GM12873 (cell line): ENCODE data around the gene CRHR2.

Experiments used
- TF ChIP-seq, protein P1 (sequence below): IDR thresholded peaks from 2 replicates; pipeline ENCODE4 v1.5.1; 2012; ENCODE audit warnings: low read depth, mild to moderate bottlenecking, moderate library complexity, low read length, control low read depth; ENCODE audit not compliant: insufficient read depth; ENCODE audit errors: missing control alignments

CRHR2 gene

DNA sequence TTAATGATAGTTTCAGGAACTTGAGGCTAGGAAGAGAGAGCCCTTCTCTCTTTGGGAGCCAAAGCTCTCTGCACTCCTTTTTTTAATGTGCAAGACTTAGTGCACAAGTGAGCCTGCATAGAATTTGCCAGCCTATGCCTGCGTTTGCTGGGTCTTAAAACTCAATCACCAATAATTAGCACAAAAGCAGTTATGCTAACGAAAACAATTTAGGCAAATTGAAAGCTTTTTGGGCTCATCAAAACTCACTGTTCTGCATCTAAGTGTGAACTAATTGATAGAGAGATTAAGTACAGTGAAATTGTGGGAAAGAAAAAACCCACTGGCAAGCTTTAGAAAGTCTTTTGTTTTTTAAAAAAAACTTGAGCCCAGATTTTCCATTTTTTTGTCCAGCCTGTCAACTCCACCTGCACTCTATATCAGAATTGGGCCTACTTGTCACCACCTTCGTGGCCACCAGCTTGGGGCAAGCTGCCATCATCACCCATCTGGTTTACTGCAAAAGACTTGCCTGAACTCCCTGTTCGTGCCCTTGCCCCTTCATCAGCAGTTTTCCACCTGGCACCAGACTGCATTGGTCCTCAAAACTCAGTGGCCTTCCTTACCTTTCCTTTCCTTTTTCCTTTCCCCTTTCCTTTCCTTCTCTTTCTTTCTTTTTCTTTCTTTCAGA is 37.8 kb downstream of the CRHR2 start:
- TF ChIP-seq, protein P1, sequence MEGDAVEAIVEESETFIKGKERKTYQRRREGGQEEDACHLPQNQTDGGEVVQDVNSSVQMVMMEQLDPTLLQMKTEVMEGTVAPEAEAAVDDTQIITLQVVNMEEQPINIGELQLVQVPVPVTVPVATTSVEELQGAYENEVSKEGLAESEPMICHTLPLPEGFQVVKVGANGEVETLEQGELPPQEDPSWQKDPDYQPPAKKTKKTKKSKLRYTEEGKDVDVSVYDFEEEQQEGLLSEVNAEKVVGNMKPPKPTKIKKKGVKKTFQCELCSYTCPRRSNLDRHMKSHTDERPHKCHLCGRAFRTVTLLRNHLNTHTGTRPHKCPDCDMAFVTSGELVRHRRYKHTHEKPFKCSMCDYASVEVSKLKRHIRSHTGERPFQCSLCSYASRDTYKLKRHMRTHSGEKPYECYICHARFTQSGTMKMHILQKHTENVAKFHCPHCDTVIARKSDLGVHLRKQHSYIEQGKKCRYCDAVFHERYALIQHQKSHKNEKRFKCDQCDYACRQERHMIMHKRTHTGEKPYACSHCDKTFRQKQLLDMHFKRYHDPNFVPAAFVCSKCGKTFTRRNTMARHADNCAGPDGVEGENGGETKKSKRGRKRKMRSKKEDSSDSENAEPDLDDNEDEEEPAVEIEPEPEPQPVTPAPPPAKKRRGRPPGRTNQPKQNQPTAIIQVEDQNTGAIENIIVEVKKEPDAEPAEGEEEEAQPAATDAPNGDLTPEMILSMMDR: no peak

DNA sequence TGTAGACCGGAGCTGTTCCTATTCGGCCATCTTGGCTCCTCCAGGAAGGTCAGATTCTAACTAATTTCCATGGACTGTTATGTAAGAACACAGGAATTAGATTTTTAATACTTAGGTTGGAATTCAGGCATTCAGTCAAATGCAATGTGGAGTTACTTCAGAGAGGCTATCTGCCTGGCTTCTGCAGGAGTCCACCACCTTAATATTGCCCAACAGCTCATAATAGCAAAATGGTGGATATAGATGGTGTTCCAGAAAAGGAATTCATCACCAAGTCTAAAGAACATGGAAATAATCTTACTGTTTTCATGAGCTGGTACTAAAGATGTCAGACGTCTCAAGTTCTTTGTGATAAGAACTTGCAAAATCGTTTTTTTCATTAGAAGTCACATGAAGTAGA is 39.5 kb downstream of the CRHR2 start:
- TF ChIP-seq, protein P1: no peak

GRCh38 chr7:30635798-30636197 is 46.5 kb downstream of the CRHR2 start:
- TF ChIP-seq, protein P1: no peak

DNA sequence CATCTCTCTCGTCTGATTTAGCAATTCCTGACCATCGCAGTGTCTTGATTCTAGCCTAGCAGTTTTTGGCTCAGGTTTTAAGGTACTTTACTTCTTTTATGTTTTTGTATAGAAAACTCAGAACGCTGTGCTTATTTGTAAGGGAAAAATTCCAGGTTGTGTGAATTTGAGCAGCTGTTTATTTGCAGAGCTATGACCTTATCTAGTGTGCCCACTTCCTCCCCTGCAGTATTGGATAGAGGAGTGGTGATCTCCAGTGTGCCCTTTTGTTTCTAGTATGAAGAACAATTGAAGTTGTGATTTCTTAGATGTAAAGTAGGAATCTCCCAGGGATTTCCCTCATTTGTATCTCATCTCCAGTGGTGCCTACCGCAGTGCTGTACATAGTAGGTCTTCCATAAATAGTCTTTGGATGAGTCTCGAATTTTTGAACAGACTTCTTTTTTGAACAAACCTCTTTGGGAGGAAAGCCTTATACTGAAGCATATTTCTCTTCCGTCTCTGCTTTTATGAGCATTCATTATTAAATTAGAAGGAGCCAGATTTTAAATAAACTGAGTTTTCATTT is 47.5 kb downstream of the CRHR2 start:
- TF ChIP-seq, protein P1: no peak

- TF ChIP-seq, protein P1: no peak
These were observed 48.0 kb downstream of the CRHR2 start for GRCh38 chr7:30634193-30634626.

- TF ChIP-seq, protein P1: no peak
These were observed 49.0 kb downstream of the CRHR2 start for GRCh38 chr7:30633223-30633622.

GRCh38 chr7:30630986-30631385 is 51.3 kb downstream of the CRHR2 start:
- TF ChIP-seq, protein P1: no peak
